Endothelial cell of umbilical vein (primary cell): ENCODE measurements around the gene ADCY5.

Experiments
- GATA2 ChIP-seq: IDR thresholded peaks from 2 replicates; pipeline ENCODE4 v1.7.0; 2011; ENCODE audit warnings: low read depth, mild to moderate bottlenecking, moderate library complexity, mixed read lengths, low read length; ENCODE audit not compliant: insufficient read length, insufficient read depth
- TF ChIP-seq, protein P1 (sequence below): IDR thresholded peaks from 2 replicates; pipeline ENCODE4 v1.6.1; 2011; ENCODE audit not compliant: insufficient read depth, insufficient read length
- TF ChIP-seq, protein P2 (sequence below), 2 donors: IDR thresholded peaks; 1 replicate in 1 of 2; 2 replicates in 1 of 2; pipeline ENCODE4 v1.5.1; 2011; ENCODE audit warnings: low read length in 2 of 2, mild to moderate bottlenecking in 2 of 2, moderate library complexity in 2 of 2, control low read depth in 1 of 2, inconsistent platforms in 1 of 2, low read depth in 1 of 2; ENCODE audit not compliant: insufficient read depth in 1 of 2; ENCODE audit errors: extremely low read depth in 1 of 2

DNA sequence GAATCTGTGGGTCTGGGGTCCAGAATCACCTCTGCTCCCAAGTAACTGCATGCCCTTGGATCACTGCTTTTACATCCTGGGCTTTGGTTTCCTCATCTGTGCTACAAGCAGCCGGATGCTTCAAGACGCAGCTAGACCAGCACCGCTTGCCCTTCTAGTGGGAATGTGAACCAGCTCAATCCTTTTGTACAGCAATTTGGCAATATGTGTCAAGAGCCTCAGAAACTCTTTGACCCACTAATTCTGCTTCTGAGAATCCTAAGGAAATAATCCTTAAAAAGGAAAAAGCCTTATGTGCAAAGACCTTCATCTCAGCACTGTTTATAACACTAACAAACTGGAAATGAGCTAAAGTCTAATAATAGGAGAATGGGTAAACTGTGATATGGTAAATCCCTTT lies 48.7 kb downstream of the ADCY5 start:
- TF ChIP-seq, protein P1, sequence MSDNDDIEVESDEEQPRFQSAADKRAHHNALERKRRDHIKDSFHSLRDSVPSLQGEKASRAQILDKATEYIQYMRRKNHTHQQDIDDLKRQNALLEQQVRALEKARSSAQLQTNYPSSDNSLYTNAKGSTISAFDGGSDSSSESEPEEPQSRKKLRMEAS: no peak
- TF ChIP-seq, protein P2, sequence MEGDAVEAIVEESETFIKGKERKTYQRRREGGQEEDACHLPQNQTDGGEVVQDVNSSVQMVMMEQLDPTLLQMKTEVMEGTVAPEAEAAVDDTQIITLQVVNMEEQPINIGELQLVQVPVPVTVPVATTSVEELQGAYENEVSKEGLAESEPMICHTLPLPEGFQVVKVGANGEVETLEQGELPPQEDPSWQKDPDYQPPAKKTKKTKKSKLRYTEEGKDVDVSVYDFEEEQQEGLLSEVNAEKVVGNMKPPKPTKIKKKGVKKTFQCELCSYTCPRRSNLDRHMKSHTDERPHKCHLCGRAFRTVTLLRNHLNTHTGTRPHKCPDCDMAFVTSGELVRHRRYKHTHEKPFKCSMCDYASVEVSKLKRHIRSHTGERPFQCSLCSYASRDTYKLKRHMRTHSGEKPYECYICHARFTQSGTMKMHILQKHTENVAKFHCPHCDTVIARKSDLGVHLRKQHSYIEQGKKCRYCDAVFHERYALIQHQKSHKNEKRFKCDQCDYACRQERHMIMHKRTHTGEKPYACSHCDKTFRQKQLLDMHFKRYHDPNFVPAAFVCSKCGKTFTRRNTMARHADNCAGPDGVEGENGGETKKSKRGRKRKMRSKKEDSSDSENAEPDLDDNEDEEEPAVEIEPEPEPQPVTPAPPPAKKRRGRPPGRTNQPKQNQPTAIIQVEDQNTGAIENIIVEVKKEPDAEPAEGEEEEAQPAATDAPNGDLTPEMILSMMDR (IDR thresholded peaks at IDR 0.05; ENCODE audit: extremely low read depth in 1 of 2, insufficient read depth in 1 of 2, low read depth in 1 of 2, low read length in 2 of 2): no peak
- TF ChIP-seq GATA2: no peak
